ENCODE measurements around the gene NAE1. TPM values are rescaled to one million over a fixed set of nuclear protein-coding genes. Genes with fewer than 3 reads are reported as not detected.
"Not testable (repeated sequence)": the region's sequence is repeated elsewhere in the genome, so short reads cannot be mapped to it uniquely, and the experiment has no call there.

NAE1 gene
- total and polyA plus RNA-seq, 9 donors, result 38.3 to 63.7 (median 46.7) TPM

GRCh38 chr16:66872943-66873684 is 42.3 kb upstream of the NAE1 start:
- Histone ChIP-seq H3K36me3 (no peaks in the 10 kb centered on the region), H3K9me3 (no peaks in the 10 kb centered on the region), H3K27me3 (no peaks in the 10 kb centered on the region), H3K4me1 (ENCODE audit: insufficient read depth) (peaks cover 3% of the 10 kb centered on the region), H3K4me3 (peak overlapping the region; percentile 23), H3K27ac (peak overlapping the region; percentile 60 to 67)
- 1 to 2% (median 1%) methylated on average over 39 of the region's 39 CpGs for WGBS, 3 donors
- DNase-seq, result peak; percentile 90 to 94 (median 92)
- intact Hi-C loops (cut with DNase I), result loop anchor here in 1 of 4 donors (2.0 kb wide), 1 partner anchor 42 kb away; the partner anchor contains the start of gene NAE1
- TF ChIP-seq POLR2A (IDR thresholded peaks at IDR 0.05) (no peak), EP300 (IDR thresholded peaks at IDR 0.05) (no peak), CTCF (IDR thresholded peaks at IDR 0.05) (peak; percentile 83 to 93 (median 88))

GRCh38 chr16:66872559-66872942 is 41.8 kb upstream of the NAE1 start:
- Histone ChIP-seq H3K27me3 (no peaks in the 10 kb centered on the region), H3K36me3 (no peaks in the 10 kb centered on the region), H3K4me1 (ENCODE audit: insufficient read depth) (peaks cover 3% of the 10 kb centered on the region), H3K27ac (peak overlapping the region in 1 of 2 donors; percentile 67), H3K4me3 (peak overlapping the region; percentile 23), H3K9me3 (no peaks in the 10 kb centered on the region)
- DNase-seq, result no peak
- intact Hi-C loops (cut with DNase I), result loop anchor here in 1 of 4 donors (2.0 kb wide), 1 partner anchor 42 kb away; the partner anchor contains the start of gene NAE1
- TF ChIP-seq CTCF (IDR thresholded peaks at IDR 0.05) (no peak), EP300 (IDR thresholded peaks at IDR 0.05) (no peak), POLR2A (IDR thresholded peaks at IDR 0.05) (no peak)
- 26 to 35% (median 33%) methylated on average over 4 of the region's 4 CpGs for WGBS, 3 donors

GRCh38 chr16:66871840-66872239 is 41.1 kb upstream of the NAE1 start:
- H3K4me1 ChIP-seq (ENCODE audit: insufficient read depth), result peaks cover 3% of the 10 kb centered on the region
- no peak for DNase-seq
- H3K4me3 ChIP-seq, result no peak overlapping the region
- no peaks in the 10 kb centered on the region for H3K27me3 ChIP-seq
- 92 to 96% (median 93%) methylated on average over 3 of the region's 3 CpGs for WGBS, 3 donors
- no peak overlapping the region for H3K27ac ChIP-seq
- no peaks in the 10 kb centered on the region for H3K36me3 ChIP-seq
- intact Hi-C loops (cut with DNase I), result loop anchor here in 1 of 4 donors (2.0 kb wide), 1 partner anchor 41 kb away; the partner anchor contains the start of gene NAE1
- H3K9me3 ChIP-seq, result no peaks in the 10 kb centered on the region
- TF ChIP-seq CTCF (IDR thresholded peaks at IDR 0.05) (no peak), EP300 (IDR thresholded peaks at IDR 0.05) (no peak), POLR2A (IDR thresholded peaks at IDR 0.05) (no peak)

GRCh38 chr16:66871363-66871762 is 40.6 kb upstream of the NAE1 start:
- DNase-seq; intact Hi-C loops (cut with DNase I): not testable (repeated sequence)

GRCh38 chr16:66869424-66869823 is 38.6 kb upstream of the NAE1 start:
- intact Hi-C loops (cut with DNase I), result loop anchor here (5.0 to 10.0 kb wide), 6 partner anchors 137 to 465 kb away; partner anchors contain the start of gene CMTM3 (in 1 of the 4)
- TF ChIP-seq EP300 (IDR thresholded peaks at IDR 0.05) (no peak), POLR2A (IDR thresholded peaks at IDR 0.05) (no peak), CTCF (IDR thresholded peaks at IDR 0.05) (no peak)
- no peaks in the 10 kb centered on the region for H3K9me3 ChIP-seq
- H3K36me3 ChIP-seq, result no peaks in the 10 kb centered on the region
- 62 to 91% (median 75%) methylated on average over 1 of the region's 1 CpG for WGBS, 3 donors
- H3K27ac ChIP-seq, result no peak overlapping the region
- no peak overlapping the region for H3K4me3 ChIP-seq
- H3K4me1 ChIP-seq (ENCODE audit: insufficient read depth), result peaks cover 1% of the 10 kb centered on the region
- no peaks in the 10 kb centered on the region for H3K27me3 ChIP-seq
- no peak for DNase-seq

More at GRCh38 chr16:66871363-66871762, 40.6 kb upstream of the NAE1 start:
- H3K27ac ChIP-seq; H3K9me3 ChIP-seq; H3K4me3 ChIP-seq; H3K36me3 ChIP-seq; H3K27me3 ChIP-seq; H3K4me1 ChIP-seq (ENCODE audit: insufficient read depth): not testable (repeated sequence)
- 89 to 98% (median 91%) methylated on average over 2 of the region's 2 CpGs for WGBS, 3 donors

Measured in ovary (tissue), 9 donors.